ENCODE results near the gene SP110. TPM values are rescaled to one million over a fixed set of nuclear protein-coding genes. Genes with fewer than 3 reads are reported as not detected.

The SP110 gene
- total and polyA plus RNA-seq, 2 experiments from 2014 or later, result 2.3 to 8.2 TPM

- no peak for ATAC-seq
- Histone ChIP-seq H3K36me3 (ENCODE audit: insufficient read depth) (no peaks in the 10 kb centered on the region), H3K9me2 (ENCODE audit: insufficient read depth) (no peaks in the 10 kb centered on the region), H2AFZ (peak overlapping the region; percentile 99), H3K27ac (ENCODE audit: low read depth) (0 out of 2 replicates have a peak overlapping the region, but pooled peaks have one; percentile 82), H3K4me2 (peak overlapping the region; percentile 70), H3K79me2 (replicated peaks; ENCODE audit: insufficient read depth) (no peaks in the 10 kb centered on the region), H3K27me3 (ENCODE audit: insufficient read depth) (no peaks in the 10 kb centered on the region), H3F3A (replicated peaks; ENCODE audit: low read depth) (no peaks in the 10 kb centered on the region), H3K4me3 (peak overlapping the region; percentile 45), H4K20me1 (replicated peaks; ENCODE audit: insufficient read depth) (no peaks in the 10 kb centered on the region), H3K4me1 (ENCODE audit: insufficient read depth) (peaks cover 4% of the 10 kb centered on the region; the same call in 1 of the 2 replicates)
- no peak for TF ChIP-seq ZNF462 (CRISPR knock-in tag; IDR thresholded peaks at IDR 0.05)
- no peak for TF ChIP-seq ZNF114 (CRISPR knock-in tag; IDR thresholded peaks at IDR 0.05)
- TF ChIP-seq CTCF (conservative IDR thresholded peaks at IDR 0.05; ENCODE audit: low read depth in 2 of 2), result no peak
- no peak overlapping the region for H3K27ac Mint-ChIP-seq
- H3K27me3 Mint-ChIP-seq (ENCODE audit: insufficient read depth, low read depth, poor library complexity), result peaks cover 2% of the 10 kb centered on the region
- no peak for DNase-seq (ENCODE audit: low spot score)
- peak overlapping the region; percentile 75 for H3K4me3 Mint-ChIP-seq
- peaks cover 10% of the 10 kb centered on the region; the same call in 2 of the 3 replicates for H3K4me1 Mint-ChIP-seq
- H3K9me3 Mint-ChIP-seq, result no peaks in the 10 kb centered on the region
- peaks cover 3% of the 10 kb centered on the region; the same call in 1 of the 3 replicates for H3K36me3 Mint-ChIP-seq (ENCODE audit: low read depth)
These were observed 674 bp upstream of the SP110 start for GRCh38 chr2:230220347-230220969.

Measured in GM23338 (cell line).